Measurements from ENCODE around the gene TPSD1. TPM values are rescaled to one million over a fixed set of nuclear protein-coding genes. Genes with fewer than 3 reads are reported as not detected.

TPSD1 gene
- total and polyA plus RNA-seq, 2 experiments from 2014 or later, result 0.17 TPM; not detected in 1

- no peak for TF ChIP-seq REST (IDR thresholded peaks at IDR 0.05; ENCODE audit: unreplicated experiment)
Measured at GRCh38 chr16:1306334-1306733, 50.5 kb downstream of the TPSD1 start (continued).

DNA sequence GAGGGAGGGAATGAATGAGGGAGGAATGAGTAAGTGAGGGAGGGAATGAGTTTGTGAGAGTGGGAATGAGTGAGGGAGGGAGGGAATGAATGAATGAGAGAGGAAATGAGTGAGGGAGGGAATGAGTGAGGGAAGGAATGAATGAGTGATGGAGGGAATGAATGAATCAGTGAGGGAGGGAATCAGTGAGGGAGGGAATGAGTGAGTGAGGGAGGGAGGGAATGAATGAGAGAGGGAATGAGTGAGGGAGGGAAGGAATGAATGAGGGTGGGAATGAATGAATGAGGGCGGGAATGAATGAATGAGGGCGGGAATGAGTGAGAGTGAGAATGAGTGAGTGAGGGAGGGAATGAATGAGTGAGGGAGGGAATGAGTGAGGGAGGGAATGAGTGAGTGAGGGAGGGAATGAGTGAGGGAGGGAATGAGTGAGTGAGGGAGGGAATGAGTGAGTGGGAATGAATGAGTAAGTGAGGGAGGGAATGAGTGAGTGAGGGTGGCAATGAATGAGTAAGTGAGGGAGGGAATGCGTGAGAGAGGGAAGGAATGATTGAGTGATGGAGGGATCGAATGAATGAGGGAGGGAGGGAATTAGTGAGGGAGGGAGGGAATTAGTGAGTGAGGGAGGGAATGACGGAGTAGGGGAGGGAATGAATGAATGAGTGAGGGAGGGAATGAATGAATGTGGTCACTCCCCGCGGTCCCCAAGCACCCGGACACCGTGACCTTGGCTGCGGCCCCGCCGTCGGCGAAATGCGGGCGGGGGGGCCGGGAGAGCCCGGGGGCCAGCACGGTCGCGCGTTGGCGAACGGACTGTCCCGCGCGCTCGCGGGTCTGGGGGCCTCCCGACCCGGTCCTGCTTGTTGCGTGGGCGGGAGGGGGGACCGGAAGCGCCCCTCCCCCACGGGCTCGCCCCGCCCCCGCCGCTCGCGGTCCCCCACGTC lies 52.4 kb downstream of the TPSD1 start:
- H3K36me3 ChIP-seq (ENCODE audit: insufficient read depth), result no peaks in the 10 kb centered on the region
- Mint-ChIP-seq H3K36me3 (ENCODE audit: low read depth) (peaks cover 16% of the 10 kb centered on the region), H3K4me3 (peak overlapping the region; percentile 84), H3K4me1 (peaks cover 13% of the 10 kb centered on the region), H3K27ac (no peak overlapping the region), H3K9me3 (no peaks in the 10 kb centered on the region; the same call in 2 of the 3 replicates), H3K27me3 (ENCODE audit: insufficient read depth, low read depth, poor library complexity) (peaks cover 30% of the 10 kb centered on the region)
- peak; percentile 11 for ATAC-seq
- no peaks in the 10 kb centered on the region for H3K27me3 ChIP-seq (ENCODE audit: insufficient read depth)
- peak overlapping the region; percentile 63 for H3K4me3 ChIP-seq
- DNase-seq (ENCODE audit: low spot score), result peak; percentile 77
- H3K4me1 ChIP-seq (ENCODE audit: insufficient read depth), result peaks cover 17% of the 10 kb centered on the region
- TF ChIP-seq EZH2 (IDR thresholded peaks at IDR 0.05; ENCODE audit: low read depth, unreplicated experiment), result no peak
- TF ChIP-seq POLR2AphosphoS5 (IDR thresholded peaks at IDR 0.05; ENCODE audit: low read depth), result no peak
- TF ChIP-seq, protein P1, sequence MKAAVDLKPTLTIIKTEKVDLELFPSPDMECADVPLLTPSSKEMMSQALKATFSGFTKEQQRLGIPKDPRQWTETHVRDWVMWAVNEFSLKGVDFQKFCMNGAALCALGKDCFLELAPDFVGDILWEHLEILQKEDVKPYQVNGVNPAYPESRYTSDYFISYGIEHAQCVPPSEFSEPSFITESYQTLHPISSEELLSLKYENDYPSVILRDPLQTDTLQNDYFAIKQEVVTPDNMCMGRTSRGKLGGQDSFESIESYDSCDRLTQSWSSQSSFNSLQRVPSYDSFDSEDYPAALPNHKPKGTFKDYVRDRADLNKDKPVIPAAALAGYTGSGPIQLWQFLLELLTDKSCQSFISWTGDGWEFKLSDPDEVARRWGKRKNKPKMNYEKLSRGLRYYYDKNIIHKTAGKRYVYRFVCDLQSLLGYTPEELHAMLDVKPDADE (IDR thresholded peaks at IDR 0.05), result no peak
- TF ChIP-seq CREB1 (CRISPR knock-in tag; IDR thresholded peaks at IDR 0.05; ENCODE audit: low read depth), result no peak
- no peak for TF ChIP-seq ZNF114 (CRISPR knock-in tag; IDR thresholded peaks at IDR 0.05)
- TF ChIP-seq ZNF462 (CRISPR knock-in tag; IDR thresholded peaks at IDR 0.05), result no peak
- TF ChIP-seq EZH2phosphoT487 (IDR thresholded peaks at IDR 0.05; ENCODE audit: unreplicated experiment), result no peak
- no peak overlapping the region for H3K4me2 ChIP-seq
- H3K79me2 ChIP-seq (replicated peaks; ENCODE audit: insufficient read depth), result peaks cover 35% of the 10 kb centered on the region
- H3F3A ChIP-seq (replicated peaks; ENCODE audit: low read depth), result peaks cover 8% of the 10 kb centered on the region
- peaks cover 34% of the 10 kb centered on the region for H4K20me1 ChIP-seq (replicated peaks; ENCODE audit: insufficient read depth)
- no peak overlapping the region for H3K27ac ChIP-seq (ENCODE audit: low read depth)
- H2AFZ ChIP-seq, result no peak overlapping the region
- no peaks in the 10 kb centered on the region for H3K9me2 ChIP-seq (ENCODE audit: insufficient read depth)
